CD14-positive monocyte (primary cell): Measurements from ENCODE around the gene ATXN3L. TPM values are rescaled to one million over a fixed set of nuclear protein-coding genes. Genes with fewer than 3 reads are reported as not detected.

Experiments
- DNase-seq, 3 donors: peaks; one replicate each; pipeline ENCODE4 v3.0.0-alpha.2; 2011 to 2022
- H2AFZ ChIP-seq: 2 replicates; pipeline ENCODE4 v1.6.0; 2012; ENCODE audit warnings: mild to moderate bottlenecking, low read depth, low read length, inconsistent platforms; ENCODE audit not compliant: insufficient read depth, poor library complexity, severe bottlenecking
- H3K27ac ChIP-seq, 2 donors: 1 replicate in 1 of 2; 2 replicates in 1 of 2; pipeline ENCODE4 v1.5.1; 2012 to 2013; ENCODE audit warnings: low read length in 2 of 2, control low read depth in 1 of 2, inconsistent platforms in 1 of 2, low read depth in 1 of 2, mild to moderate bottlenecking in 1 of 2
- H3K27me3 ChIP-seq, 2 donors: one replicate each; pipeline versions ENCODE4 v1.6.0 to v1.6.1; 2011 to 2013; ENCODE audit warnings: low read length in 2 of 2; ENCODE audit not compliant: control insufficient read depth in 2 of 2, insufficient read depth in 2 of 2
- H3K36me3 ChIP-seq, 2 donors: replicated peaks in 1 of 2; 1 replicate in 1 of 2; 2 replicates in 1 of 2; pipeline versions ENCODE4 v1.5.1 to v1.6.1; 2012 to 2013; ENCODE audit warnings: low read length in 2 of 2, control low read depth in 1 of 2, inconsistent platforms in 1 of 2, mild to moderate bottlenecking in 1 of 2; ENCODE audit not compliant: insufficient read depth in 2 of 2, control insufficient read depth in 1 of 2
- H3K4me1 ChIP-seq, 2 donors: 1 replicate in 1 of 2; 2 replicates in 1 of 2; pipeline versions ENCODE4 v1.5.1 to v1.6.1; 2012 to 2013; ENCODE audit warnings: low read length in 2 of 2, control low read depth in 1 of 2, inconsistent platforms in 1 of 2, mild to moderate bottlenecking in 1 of 2, moderate library complexity in 1 of 2; ENCODE audit not compliant: insufficient read depth in 2 of 2, control insufficient read depth in 1 of 2
- H3K4me2 ChIP-seq: replicated peaks from 2 replicates; pipeline ENCODE3; 2012; ENCODE audit warnings: low read length, moderate library complexity, mild to moderate bottlenecking; ENCODE audit not compliant: poor library complexity, severe bottlenecking; ENCODE audit errors: extremely low read depth
- H3K4me3 ChIP-seq, 3 experiments: fragments of 200-600 bp in 1 of 3; sonication (generic) in 1 of 3; replicated peaks in 1 of 3; 1 replicate in 2 of 3; 2 replicates in 1 of 3; pipeline ENCODE4 v1.5.1; 2011 to 2013; ENCODE audit warnings: low read length in 3 of 3, mild to moderate bottlenecking in 3 of 3, control low read depth in 2 of 3, low read depth in 2 of 3, inconsistent platforms in 1 of 3, moderate library complexity in 1 of 3
- H3K79me2 ChIP-seq: 2 replicates; pipeline ENCODE4 v1.6.0; 2012; ENCODE audit warnings: mild to moderate bottlenecking, control low read depth, inconsistent platforms, low read length, moderate library complexity; ENCODE audit not compliant: insufficient read depth
- H3K9ac ChIP-seq: 2 replicates; pipeline ENCODE4 v1.6.0; 2017; ENCODE audit warnings: low read length, mild to moderate bottlenecking; ENCODE audit not compliant: insufficient read depth, poor library complexity, severe bottlenecking
- H3K9me3 ChIP-seq, 2 donors: replicated peaks in 1 of 2; 1 replicate in 1 of 2; 2 replicates in 1 of 2; pipeline versions ENCODE4 v1.5.1 to v1.6.1; 2012 to 2013; ENCODE audit warnings: low read length in 2 of 2, control low read depth in 1 of 2; ENCODE audit not compliant: control insufficient read depth in 1 of 2, insufficient read depth in 1 of 2
- H4K20me1 ChIP-seq: 2 replicates; pipeline ENCODE4 v1.6.0; 2012; ENCODE audit warnings: mild to moderate bottlenecking, low read length, control low read depth, moderate library complexity; ENCODE audit not compliant: insufficient read depth
- H3K27ac Mint-ChIP-seq, 7 donors: one replicate each; pipeline ENCODE4 v1.8.0; 2020; ENCODE audit warnings: mild to moderate bottlenecking in 7 of 7, mixed read lengths in 7 of 7, moderate library complexity in 6 of 7, inconsistent platforms in 2 of 7
- H3K27me3 Mint-ChIP-seq, 3 donors: one replicate each; pipeline ENCODE4 v1.8.0; 2021 to 2022; ENCODE audit warnings: low read depth in 3 of 3, mild to moderate bottlenecking in 3 of 3, mixed read lengths in 3 of 3, moderate library complexity in 3 of 3, inconsistent platforms in 1 of 3
- H3K36me3 Mint-ChIP-seq, 2 donors: one replicate each; pipeline ENCODE4 v1.8.0; 2020; ENCODE audit warnings: mixed read lengths in 2 of 2, inconsistent platforms in 1 of 2, mild to moderate bottlenecking in 1 of 2
- H3K4me1 Mint-ChIP-seq: one replicate; pipeline ENCODE4 v1.8.0; 2020; ENCODE audit warnings: mild to moderate bottlenecking, mixed read lengths
- H3K4me3 Mint-ChIP-seq, 2 donors: one replicate each; pipeline ENCODE4 v1.8.0; 2020; ENCODE audit warnings: mild to moderate bottlenecking in 2 of 2, mixed read lengths in 2 of 2, moderate library complexity in 1 of 2
- H3K9me3 Mint-ChIP-seq, 7 donors: one replicate each; pipeline ENCODE4 v1.8.0; 2020 to 2022; ENCODE audit warnings: mixed read lengths in 7 of 7, mild to moderate bottlenecking in 6 of 7, moderate library complexity in 6 of 7, inconsistent platforms in 2 of 7
- WGBS: methylation state at CpG from one replicate; pipeline ENCODE4 v1.1.5; 2013; ENCODE audit warnings: missing lambda C conversion rate; ENCODE audit not compliant: insufficient coverage; 5-methylcytosine and 5-hydroxymethylcytosine counted together
- intact Hi-C, 2 donors: fragments of 100-400 bp; cut with micrococcal nuclease; formaldehyde crosslinking; loops; one replicate each; pipeline versions ENCODE4 v1.15.0 to v1.15.1; 2023
- polyA plus RNA-seq, 3 donors: library from polyadenylated mRNA; depleted of rRNA in 1 of 3; unstranded in 2 of 3; stranded (reverse) in 1 of 3; fragments of 300-500 nt in 2 of 3; fragments of >200 nt in 1 of 3; fragmentation: Illumina TruSeq in 2 of 3; gene quantifications; 1 replicate in 2 of 3; 2 replicates in 1 of 3; pipeline ENCODE4 v1.2.3, GENCODE V29; 2012 to 2021
- TF ChIP-seq, protein P1 (sequence below): fragments of 200-600 bp; IDR thresholded peaks from one replicate; pipeline ENCODE4 v1.8.0; 2022; ENCODE audit warnings: antibody characterized with exemption, mild to moderate bottlenecking

Gene ATXN3L
- polyA plus RNA-seq, 3 donors, result not detected

DNA sequence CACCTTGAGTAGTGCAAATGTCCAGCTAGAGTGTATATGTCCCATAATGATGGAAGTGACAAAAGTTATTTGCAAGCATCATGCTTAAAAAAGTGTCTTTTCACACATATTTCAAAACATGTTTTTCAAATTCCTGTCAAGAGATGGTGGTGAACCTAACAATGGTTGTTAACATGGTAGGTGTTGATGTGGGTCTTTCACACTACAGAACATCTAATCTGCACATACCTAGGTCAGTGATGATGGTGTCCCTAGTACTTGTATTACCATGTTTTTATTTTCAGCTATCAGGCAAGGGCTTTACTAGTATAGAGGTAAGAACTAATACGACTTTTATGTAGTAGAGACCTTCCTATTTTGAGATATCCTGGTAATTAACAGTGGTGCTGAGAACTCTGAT lies 3.4 kb upstream of the ATXN3L start:
- Histone ChIP-seq H3K9ac (no peak overlapping the region), H3K9me3 (no peaks in the 10 kb centered on the region), H3K27ac (no peak overlapping the region), H3K4me2 (no peak overlapping the region), H2AFZ (no peak overlapping the region), H3K36me3 (no peaks in the 10 kb centered on the region), H4K20me1 (no peaks in the 10 kb centered on the region), H3K79me2 (no peaks in the 10 kb centered on the region), H3K4me3 (no peak overlapping the region), H3K27me3 (peaks cover 0 to 9% of the 10 kb centered on the region in 2 donors), H3K4me1 (no peaks in the 10 kb centered on the region)
- no CpG with 5 or more reads among the region's 1 CpG for WGBS
- peaks cover 0 to 2% (median 0%) of the 10 kb centered on the region in 7 donors for H3K9me3 Mint-ChIP-seq
- TF ChIP-seq, protein P1, sequence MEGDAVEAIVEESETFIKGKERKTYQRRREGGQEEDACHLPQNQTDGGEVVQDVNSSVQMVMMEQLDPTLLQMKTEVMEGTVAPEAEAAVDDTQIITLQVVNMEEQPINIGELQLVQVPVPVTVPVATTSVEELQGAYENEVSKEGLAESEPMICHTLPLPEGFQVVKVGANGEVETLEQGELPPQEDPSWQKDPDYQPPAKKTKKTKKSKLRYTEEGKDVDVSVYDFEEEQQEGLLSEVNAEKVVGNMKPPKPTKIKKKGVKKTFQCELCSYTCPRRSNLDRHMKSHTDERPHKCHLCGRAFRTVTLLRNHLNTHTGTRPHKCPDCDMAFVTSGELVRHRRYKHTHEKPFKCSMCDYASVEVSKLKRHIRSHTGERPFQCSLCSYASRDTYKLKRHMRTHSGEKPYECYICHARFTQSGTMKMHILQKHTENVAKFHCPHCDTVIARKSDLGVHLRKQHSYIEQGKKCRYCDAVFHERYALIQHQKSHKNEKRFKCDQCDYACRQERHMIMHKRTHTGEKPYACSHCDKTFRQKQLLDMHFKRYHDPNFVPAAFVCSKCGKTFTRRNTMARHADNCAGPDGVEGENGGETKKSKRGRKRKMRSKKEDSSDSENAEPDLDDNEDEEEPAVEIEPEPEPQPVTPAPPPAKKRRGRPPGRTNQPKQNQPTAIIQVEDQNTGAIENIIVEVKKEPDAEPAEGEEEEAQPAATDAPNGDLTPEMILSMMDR, result no peak
- H3K27ac Mint-ChIP-seq, result no peak overlapping the region
- no peak overlapping the region for H3K4me3 Mint-ChIP-seq
- H3K4me1 Mint-ChIP-seq, result no peaks in the 10 kb centered on the region
- DNase-seq, result no peak
- H3K36me3 Mint-ChIP-seq, result no peaks in the 10 kb centered on the region
- H3K27me3 Mint-ChIP-seq, result peaks cover 0 to 4% (median 0%) of the 10 kb centered on the region in 3 donors
- intact Hi-C loops, result no loop called here

DNA sequence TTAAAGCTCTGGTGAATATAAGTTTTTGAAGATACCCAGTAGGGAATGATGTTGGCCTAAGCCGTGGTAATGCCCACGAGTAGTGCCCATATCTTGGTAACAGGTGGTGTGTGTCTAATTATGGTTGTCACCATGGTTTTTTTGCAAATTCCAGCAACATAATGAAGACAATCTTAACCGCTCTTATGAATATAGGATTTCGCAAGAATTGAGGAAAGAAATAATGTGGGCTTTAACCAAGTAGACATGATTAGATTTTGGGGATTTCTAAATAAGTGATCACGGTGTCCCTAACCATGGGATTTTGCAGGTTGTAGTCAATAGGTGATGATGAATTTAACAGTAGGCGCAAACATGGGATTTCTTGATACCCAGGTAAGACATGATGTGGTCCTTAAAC lies 2.5 kb downstream of the ATXN3L start:
- Histone ChIP-seq H3K9ac (no peak overlapping the region), H2AFZ (no peak overlapping the region), H3K27me3 (peaks cover 0 to 9% of the 10 kb centered on the region in 2 donors), H3K79me2 (no peaks in the 10 kb centered on the region), H3K36me3 (no peaks in the 10 kb centered on the region), H3K27ac (no peak overlapping the region), H3K4me1 (no peaks in the 10 kb centered on the region), H3K4me2 (no peak overlapping the region), H3K4me3 (no peak overlapping the region), H4K20me1 (no peaks in the 10 kb centered on the region), H3K9me3 (peaks cover 0 to 4% of the 10 kb centered on the region in 2 donors)
- WGBS, result 100% methylated on average over 2 of the region's 6 CpGs
- H3K27me3 Mint-ChIP-seq, result peaks cover 0 to 14% (median 2%) of the 10 kb centered on the region in 3 donors
- H3K4me3 Mint-ChIP-seq, result no peak overlapping the region
- H3K9me3 Mint-ChIP-seq, result peaks cover 0 to 7% (median 4%) of the 10 kb centered on the region in 7 donors
- H3K4me1 Mint-ChIP-seq, result no peaks in the 10 kb centered on the region
- H3K27ac Mint-ChIP-seq, result no peak overlapping the region
- TF ChIP-seq, protein P1, result no peak
- no peak for DNase-seq
- no peaks in the 10 kb centered on the region for H3K36me3 Mint-ChIP-seq
- intact Hi-C loops, result no loop called here
